NCI-H2196 (cell line): Measurements from ENCODE around the gene NPW.
"Not testable (repeated sequence)": the region's sequence is repeated elsewhere in the genome, so short reads cannot be mapped to it uniquely, and the experiment has no call there.

ENCODE experiments used
- DNase-seq: peaks from one replicate; lab custom pipeline; 2025; ENCODE audit not compliant: unreplicated experiment; lab: John Stamatoyannopoulos, UW

The NPW gene

DNA sequence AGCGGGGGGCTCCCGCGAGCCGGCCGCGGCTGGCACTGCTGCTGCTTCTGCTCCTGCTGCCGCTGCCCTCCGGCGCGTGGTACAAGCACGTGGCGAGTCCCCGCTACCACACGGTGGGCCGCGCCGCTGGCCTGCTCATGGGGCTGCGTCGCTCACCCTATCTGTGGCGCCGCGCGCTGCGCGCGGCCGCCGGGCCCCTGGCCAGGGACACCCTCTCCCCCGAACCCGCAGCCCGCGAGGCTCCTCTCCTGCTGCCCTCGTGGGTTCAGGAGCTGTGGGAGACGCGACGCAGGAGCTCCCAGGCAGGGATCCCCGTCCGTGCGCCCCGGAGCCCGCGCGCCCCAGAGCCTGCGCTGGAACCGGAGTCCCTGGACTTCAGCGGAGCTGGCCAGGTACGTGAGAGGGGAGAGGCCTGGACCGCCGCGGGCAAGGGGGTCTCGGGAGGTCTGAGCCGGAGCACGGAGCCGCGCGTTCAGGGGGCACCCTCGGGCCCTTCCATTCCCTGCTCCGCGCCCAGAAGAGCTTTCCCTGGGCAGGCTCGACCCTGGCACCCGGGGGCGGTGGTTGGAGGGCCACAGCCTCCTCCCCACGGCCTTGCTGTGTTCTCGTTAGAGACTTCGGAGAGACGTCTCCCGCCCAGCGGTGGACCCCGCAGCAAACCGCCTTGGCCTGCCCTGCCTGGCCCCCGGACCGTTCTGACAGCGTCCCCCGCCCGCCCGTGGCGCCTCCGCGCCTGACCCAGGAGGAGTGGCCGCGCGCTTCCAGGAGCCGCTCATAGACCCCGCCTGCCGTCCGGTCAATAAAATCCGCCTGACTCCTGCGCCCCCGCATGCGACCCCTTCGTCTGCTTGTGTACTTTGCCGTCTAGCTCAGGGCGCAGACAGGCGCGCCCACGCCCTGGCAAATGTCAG is 591 bp downstream of the NPW start:
- no peak for DNase-seq

DNA sequence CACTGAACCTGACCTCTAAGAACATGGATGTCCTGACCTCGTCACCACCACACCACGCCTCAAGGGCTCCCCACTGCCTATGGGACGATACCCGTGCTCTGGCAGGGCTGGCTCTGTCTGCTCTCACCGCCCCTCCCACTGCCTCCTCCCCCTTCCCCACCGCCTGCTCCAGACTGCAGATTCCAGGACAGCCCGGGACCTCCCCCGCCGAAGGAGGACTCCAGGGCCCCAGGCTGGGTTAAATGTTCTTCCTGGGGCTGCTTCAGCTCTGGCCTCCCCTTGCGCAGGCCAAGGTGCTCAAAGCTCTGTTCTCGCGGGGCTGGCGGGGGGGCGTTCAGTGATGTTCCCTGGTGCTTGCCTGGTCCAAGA is 3.1 kb downstream of the NPW start:
- DNase-seq = no peak

DNA sequence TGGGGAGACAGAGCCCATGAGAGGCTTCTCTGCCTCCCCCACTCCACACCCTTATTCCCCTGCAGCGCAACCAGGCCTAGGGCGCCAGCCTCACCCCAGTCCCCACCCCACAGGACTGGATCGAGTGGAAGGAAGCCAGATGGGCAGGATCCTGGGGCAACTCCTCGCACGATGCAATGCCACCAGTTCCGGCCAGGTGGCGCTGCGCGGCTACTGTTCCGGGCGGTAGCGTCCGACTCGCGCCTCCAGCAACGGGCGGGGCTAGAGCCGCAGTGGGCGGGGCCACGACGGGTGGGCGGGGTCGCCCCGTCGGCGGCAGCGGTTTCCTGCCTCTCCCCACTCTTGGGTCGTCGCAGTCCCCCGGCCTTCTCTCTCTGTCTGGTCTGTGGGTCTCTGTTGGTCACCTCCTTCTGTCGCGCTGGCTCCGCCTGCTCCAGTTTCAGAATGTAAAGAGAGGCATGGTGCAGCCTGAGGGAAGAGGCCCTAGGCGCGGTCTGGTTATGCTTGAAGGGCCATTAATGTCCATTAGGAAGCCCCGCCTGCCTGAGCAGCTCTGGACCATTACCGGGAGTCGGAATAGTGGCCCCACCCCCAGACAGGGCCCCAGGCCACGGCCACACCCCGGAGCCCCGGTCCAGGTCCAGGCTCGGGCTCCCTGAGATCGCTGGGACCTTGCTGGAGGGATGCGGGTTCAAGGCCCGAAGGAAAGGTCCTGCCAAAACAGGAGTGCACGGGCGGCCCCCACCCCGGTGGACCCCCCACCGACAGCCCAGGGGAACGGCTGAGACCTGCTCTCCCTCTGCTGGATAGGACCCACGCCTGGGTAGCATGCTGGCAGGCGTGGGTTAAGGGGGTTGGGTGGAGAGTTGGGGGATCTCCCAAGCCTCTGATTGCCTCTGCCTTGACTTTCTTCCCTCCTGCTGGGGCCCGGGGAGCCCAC is 3.8 kb downstream of the NPW start:
- DNase-seq = peak; percentile 92

DNA sequence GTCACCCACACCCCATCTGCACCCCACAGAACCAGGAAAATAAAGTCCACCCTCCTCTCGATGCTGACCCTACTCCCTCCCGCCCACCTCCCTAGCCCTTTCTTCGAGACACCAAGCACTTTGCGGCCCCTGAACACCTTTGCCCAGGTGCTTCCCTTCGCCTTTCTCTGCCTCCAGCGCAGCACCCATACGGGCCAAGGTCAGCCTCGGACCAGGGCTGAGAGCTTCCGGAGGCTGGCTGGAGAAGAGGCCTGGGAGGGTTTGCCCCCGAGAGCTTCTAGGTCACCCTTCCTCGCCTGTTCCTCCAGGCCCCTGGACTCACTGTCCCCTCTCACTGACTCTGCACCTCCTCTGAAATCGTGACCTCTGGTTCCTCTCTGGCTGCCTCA is 4.4 kb downstream of the NPW start:
- DNase-seq = no peak

DNA sequence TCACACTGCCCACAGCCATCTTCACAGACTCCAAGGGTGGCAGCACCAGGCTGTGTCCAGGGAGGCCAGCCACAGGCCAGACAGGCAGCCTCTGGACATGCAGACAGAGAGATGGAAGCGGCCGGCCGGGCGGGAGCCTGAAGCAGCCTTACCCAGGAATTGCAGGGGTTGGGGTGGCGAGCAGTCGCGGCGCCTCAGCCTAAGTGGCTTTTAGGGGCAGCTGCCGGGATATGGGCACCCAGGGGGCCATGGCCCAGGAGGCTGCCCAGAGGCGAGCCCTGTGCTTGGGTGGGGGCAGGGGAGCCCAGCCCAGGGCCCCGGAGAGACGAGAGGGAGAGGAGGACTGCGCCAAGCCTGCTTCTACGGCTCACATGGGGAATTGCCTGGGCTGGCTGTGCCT is 5.7 kb downstream of the NPW start:
- DNase-seq = no peak

DNA sequence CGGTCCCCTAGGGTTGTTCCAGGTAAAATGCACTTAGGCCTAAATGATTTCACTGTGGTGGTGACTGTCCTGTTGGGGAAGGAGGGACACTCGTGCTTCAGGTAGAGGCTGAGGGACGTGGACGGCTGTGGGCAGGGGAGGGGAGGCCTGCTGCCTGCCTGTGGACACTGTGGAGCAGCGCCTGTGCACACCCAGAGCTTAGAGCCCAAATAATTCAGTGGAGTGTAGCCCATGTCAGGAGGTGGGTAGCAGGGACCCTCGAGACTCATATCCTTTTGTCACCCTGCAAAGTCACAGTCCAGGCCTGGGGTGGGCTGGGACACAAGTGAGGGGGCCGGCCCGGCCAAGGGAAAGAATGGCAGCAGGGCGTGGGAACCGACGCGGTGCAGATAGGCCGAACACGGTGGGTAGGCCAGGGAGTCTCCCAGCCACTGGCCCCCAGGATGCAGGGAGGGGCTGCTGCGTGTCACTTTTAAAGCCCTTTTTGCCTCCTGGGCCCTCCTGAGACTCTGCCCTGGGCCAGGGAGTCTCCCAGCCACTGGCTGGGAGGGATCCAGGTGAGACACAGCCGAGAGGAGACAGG is 6.4 kb downstream of the NPW start:
- no peak for DNase-seq

DNA sequence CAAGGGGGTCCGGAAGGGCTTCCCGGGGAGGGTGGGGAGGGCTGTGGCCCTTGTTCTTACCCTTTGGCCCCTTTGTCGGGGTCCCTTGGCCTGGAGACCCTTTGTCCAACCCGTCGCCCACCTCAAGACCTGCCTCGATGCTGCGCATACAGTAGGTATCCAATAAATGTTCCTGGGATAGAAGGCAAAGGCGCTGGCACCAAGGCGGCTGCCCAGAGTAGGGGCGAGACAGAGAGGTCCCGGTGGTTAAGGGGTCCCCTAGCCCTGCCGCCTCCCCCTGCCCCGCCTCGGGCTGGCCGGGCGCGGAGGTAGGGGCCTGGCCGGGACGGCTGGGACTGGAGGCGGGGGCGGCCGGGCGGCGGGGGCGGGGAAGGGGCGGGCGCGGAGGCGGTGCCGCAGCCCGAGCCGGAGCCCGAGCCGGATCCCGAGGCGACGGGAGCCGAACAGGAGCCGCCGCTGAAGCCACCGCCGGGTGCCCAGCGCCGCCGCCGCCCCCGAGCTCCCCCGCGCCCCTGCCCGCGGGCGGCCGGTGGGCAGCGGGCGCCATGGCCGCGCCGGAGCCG is 7.0 kb downstream of the NPW start, which contains the start of gene NHERF2:
Gene NHERF2 (plus strand): TSS at position 442 of the 563 bp plus-strand sequence. CDS start 104 bp downstream, at position 546.
- peak; percentile 39 for DNase-seq

DNA sequence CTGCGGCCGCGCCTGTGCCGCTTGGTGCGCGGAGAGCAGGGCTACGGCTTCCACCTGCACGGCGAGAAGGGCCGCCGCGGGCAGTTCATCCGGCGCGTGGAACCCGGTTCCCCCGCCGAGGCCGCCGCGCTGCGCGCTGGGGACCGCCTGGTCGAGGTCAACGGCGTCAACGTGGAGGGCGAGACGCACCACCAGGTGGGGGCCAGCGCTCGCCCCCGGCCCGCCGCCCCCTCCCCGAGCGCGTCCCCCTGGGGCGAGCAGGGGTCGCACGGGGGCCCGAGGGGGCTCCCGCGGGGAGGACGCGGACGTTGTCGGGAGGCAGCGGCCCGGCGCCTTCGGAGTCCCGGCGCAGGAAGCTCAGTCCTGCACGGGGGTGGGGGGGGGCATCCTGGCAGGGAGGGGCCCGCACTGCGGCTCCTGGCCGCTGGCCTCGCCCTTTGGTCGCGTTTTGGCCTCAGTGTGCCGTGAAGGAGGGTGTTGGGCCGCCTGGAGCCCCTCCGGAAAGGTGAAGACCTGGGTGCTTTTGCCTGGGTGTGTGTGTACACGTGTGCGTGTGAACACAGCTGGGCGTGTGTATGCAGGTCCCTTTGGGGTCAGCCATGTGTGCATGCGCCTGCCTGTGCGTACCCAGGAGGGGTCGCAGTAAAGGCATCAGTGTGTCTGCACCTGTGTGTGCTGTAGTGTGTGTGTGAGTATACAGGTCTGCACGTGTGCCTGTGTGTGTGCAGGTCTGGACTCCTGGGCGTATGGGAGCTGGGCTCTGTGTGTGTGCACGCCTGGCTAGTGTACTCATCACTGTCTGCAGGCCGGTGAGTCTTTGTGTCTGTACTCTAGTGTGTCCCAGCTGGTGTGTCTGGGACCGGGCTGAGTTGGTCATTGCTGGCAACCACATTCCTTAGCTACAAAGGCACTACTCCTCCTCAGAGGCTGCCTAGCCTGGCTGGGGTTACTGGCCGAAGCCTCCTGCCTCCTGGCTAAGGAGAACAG is 7.7 kb downstream of the NPW start:
- no peak for DNase-seq

DNA sequence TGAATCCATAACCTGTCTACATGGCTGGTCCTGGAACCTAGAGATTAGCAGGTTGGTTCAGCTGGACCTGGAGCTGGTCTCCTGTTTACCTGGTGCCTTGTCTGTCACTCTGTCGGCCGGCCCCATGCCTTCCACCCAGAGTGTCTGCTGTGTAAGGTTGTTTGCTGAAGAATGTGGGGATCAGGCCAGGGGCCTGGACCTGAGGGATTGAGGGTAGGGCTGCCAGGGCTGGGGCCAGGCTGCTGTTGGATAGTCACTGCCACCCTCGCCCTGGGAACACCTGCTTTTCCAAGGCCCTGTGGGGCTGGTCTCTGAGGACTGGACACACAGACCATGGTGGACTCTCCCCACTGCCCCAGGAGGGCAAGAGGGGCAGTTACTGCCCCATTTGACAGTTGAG is 8.6 kb downstream of the NPW start:
- DNase-seq = no peak

DNA sequence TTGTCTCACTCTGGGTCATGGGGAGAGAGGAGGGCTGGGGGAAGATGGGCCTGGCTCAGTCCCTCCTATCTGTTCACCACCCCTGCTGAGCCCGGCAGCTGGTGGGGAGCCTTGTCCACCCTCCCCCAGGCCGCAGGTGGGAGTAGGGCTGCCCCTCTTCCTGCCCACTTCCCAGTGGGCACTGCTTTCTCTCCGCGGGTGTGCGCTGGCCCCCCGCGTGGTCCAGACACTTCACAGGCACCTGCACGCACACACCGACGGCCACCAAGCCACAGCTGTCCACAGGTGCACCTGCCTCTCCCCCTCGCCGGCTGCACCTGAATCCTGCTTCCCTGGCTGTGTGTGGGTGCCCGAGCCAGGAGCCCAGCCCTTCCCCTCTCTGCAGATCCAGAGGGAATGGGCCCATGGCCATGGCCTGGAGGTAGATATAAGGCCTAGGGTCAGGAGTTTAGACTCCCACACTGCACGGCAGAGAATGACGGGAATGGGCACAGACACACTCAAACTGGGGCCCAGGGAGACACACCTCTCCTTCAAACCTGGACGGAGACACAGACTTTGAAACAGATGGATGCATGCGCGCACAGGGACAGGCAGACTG is 9.1 kb downstream of the NPW start:
- DNase-seq = no peak

DNA sequence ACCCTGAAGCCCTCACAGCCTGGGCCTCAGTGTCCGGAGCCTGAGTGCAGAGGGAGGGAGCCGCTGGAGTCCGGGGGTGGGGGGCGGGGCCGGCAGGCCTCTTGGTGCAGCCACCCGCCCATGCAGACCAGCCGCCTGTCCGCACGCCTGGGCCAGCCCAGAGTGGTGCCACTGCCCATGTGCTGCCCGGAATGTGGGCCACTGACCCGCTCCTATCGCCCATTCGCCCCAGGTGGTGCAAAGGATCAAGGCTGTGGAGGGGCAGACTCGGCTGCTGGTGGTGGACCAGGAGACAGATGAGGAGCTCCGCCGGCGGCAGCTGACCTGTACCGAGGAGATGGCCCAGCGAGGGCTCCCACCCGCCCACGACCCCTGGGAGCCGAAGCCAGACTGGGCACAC is 9.8 kb downstream of the NPW start:
- no peak for DNase-seq

DNA sequence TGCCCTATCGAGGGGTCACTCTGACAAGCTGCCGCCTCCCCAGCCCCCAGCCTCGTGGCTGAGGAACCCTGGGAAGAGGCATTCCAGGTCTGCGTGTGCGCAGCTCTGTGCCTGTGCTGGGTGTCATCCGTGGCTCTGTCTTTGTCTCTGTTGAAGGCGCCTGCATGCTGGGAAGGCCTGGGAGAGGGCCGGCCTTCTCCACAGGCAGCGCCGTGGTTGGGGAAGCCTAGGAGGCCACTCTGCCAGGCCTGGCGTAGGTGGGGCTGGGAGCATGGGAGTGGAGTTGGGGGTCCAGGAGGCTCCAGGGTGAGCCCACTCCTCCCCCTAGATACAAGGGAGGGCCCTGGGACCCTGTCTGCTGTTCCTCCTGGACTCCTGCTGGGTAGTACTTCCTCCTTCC is 10.5 kb downstream of the NPW start:
- DNase-seq = no peak

DNA sequence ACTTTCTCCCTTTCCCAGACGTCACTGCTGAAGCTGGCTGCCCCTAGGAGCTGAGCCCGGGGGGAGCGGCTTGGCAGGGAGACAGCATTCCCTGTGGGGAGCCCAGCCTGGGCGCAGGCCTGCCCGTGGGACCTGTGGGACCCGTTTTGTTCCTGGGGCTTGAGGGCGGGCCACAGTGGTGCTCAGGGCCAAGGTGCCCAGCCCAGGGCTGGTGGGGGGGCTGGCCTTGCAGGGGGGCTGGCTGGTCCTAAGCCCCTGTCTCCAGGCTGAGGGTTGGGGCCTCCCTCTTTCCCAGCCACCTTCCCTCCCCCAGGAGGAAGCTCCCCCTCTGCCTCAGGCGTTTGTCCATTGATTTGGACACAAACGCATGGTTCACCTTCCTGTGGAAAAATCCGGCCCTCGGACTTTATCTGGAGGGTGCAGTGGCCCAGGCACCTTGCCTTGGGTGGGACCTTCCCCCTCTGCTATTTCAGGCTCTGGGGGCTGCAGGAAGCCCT is 11.5 kb downstream of the NPW start:
- no peak for DNase-seq

DNA sequence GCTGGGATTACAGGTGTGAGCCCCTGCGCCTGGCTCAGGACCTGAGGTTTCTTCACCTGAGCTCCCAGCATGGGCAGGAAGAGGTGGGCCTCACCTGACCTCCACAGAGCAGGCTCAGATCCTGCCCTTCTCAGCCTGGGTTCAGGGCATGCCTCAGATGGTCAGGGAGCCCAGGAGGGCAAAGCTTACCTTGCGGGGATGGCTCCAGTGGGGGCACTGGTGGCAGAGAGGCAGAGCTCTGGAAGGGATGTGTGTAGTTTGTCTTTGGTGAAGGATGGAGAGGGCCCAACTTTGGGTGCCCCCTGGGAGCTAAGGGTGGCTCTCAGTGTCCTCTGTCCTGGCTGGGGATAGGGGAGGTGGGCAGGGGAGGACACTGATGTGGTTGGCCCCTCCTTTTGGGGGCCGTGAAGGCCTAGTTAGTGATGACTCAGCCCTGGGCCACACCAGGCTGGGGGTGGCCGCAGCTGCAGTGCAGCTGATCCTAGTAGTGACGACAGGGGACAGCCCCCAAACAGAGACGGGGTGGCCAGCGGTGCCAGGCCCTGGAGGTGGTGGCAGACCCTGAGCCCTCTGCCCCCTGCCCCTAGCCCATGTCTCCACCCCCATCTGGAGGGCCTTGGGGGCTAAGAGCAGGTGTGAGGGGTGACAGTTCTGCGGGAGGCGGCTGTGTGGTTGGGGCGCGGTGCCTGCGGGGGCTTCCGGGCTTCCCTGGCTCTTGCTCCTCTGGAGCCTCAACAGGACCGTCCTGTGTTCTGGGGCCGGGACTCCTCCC is 12.9 kb downstream of the NPW start:
- DNase-seq = no peak

DNA sequence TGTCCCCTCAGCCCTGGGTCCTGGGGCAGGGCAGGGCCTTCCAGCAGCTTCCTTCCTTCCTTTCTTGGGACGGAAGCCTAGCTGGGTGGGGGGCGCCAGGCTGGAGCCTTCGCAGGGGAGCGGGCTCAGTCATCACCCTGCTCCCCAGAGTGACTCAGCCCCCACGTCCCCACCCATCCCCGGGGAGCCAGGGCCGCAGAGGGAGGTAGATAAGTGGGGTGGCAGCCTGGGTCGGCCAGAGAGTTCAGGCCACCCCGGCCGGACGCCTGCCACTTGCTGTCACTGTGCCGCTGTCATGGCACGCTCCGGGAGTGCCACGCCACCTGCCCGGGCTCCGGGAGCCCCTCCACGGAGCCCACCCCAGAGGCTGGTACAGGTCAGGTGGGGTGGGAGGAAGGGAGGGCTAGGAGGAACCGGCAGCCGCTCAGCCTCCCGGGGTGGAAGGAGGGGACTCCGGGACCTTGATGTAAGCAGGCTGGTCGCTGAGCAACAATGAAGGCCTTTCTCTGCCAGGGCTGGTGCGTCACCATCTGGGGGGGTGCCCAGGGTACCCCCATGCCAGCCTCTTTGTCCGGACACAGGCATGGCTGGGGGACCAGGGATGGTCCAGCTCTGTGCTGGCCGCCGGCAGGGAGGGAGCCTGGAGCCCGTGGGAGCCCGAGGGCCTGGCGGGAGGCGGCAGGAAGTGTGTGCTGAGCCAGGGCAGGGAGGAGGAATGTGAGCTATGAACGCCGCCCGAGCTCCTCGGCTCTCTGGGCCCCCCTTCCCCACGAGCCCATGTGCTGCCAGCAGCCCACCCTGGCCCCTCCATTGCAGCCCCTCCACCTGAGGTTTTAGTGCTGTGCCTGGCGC is 13.7 kb downstream of the NPW start:
- DNase-seq = no peak

DNA sequence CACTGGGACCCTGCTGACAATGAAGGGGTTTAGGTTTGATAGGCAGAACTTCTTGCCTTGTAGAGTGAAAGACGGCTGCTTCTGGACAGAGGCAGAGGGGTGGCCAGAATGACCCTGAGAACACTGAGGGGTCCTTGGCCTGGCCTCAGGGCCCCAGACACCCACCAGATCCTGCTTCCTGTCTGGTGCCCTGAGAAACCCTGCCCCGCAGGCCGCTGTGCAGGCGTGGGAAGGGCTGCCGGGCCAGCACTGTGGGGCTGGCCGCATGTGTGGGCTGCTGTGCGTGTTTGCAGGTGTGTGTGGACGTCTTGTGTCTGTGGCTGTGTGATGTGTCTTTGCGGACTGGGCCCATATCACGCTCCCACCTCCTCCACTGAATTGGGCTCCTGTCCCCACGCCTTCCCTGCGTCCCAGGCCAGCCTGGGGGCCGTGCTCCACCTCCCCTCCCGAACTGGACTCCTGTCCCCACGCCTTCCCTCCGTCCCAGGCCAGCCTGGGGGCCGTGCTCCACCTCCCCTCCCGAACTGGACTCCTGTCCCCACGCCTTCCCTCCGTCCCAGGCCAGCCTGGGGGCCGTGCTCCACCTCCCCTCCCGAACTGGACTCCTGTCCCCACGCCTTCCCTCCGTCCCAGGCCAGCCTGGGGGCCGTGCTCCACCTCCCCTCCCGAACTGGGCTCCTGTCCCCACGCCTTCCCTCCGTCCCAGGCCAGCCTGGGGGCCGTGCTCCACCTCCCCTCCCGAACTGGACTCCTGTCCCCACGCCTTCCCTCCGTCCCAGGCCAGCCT is 14.5 kb downstream of the NPW start:
- DNase-seq = not testable (repeated sequence)
